ENCODE data around the gene ELN.
"Not testable (repeated sequence)": the region's sequence is repeated elsewhere in the genome, so short reads cannot be mapped to it uniquely, and the experiment has no call there.

The ELN gene

GRCh38 chr7:74009719-74010118, 18.3 kb upstream of the ELN start:
- Mint-ChIP-seq H3K4me3 (no peak overlapping the region), H3K27ac (peak overlapping the region; percentile 72), H3K9me3 (no peaks in the 10 kb centered on the region), H3K36me3 (no peaks in the 10 kb centered on the region), H3K4me1 (peaks cover 6% of the 10 kb centered on the region), H3K27me3 (peaks cover 6% of the 10 kb centered on the region)
- ATAC-seq (ENCODE audit: low read depth) (no peak), DNase-seq (ENCODE audit: low spot score in 2 of 2) (no peak)

GRCh38 chr7:74010407-74010806, 17.6 kb upstream of the ELN start:
- ATAC-seq (ENCODE audit: low read depth), result no peak
- Mint-ChIP-seq H3K4me3 (no peak overlapping the region), H3K27me3 (peaks cover 6% of the 10 kb centered on the region), H3K4me1 (peaks cover 6% of the 10 kb centered on the region), H3K27ac (peak overlapping the region; percentile 72), H3K9me3 (no peaks in the 10 kb centered on the region), H3K36me3 (no peaks in the 10 kb centered on the region)
- no peak for DNase-seq (ENCODE audit: low spot score in 2 of 2)

GRCh38 chr7:74011421-74011820, 16.6 kb upstream of the ELN start:
- not testable (repeated sequence) for H3K27me3 Mint-ChIP-seq; H3K4me1 Mint-ChIP-seq; DNase-seq (ENCODE audit: low spot score in 2 of 2); ATAC-seq (ENCODE audit: low read depth); H3K27ac Mint-ChIP-seq; H3K4me3 Mint-ChIP-seq; H3K9me3 Mint-ChIP-seq; H3K36me3 Mint-ChIP-seq

DNA sequence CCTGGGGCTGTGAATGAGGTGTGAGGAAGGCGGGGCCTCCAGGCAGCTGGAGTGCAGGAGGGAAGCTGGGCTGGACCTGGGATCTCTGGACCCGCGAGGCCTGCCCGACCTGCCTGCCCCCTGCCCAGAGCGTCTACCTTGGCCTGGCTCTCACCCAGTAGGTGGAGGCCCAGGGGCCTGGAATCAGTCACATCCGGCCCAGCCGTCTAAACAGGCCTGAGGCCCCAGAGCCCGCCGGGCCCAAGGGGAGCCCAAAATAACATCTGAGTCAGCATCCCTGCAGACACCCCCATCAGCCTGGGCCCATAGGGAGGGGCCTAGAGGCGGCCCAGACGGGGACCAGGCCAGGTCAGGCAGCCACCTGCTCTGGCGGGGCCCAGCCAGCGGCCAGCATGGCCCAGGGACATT, 15.1 kb upstream of the ELN start:
- Mint-ChIP-seq H3K27me3 (peaks cover 5% of the 10 kb centered on the region), H3K36me3 (no peaks in the 10 kb centered on the region), H3K9me3 (no peaks in the 10 kb centered on the region), H3K4me3 (no peak overlapping the region), H3K27ac (no peak overlapping the region), H3K4me1 (peaks cover 6% of the 10 kb centered on the region)
- peak; percentile 55 for ATAC-seq (ENCODE audit: low read depth)
- no peak for DNase-seq (ENCODE audit: low spot score in 2 of 2)

GRCh38 chr7:74013539-74014272, 14.3 kb upstream of the ELN start:
- H3K4me3 Mint-ChIP-seq, result no peak overlapping the region
- H3K27me3 Mint-ChIP-seq, result peaks cover 7% of the 10 kb centered on the region
- no peaks in the 10 kb centered on the region for H3K9me3 Mint-ChIP-seq
- H3K4me1 Mint-ChIP-seq, result peaks cover 6% of the 10 kb centered on the region
- DNase-seq (ENCODE audit: low spot score in 2 of 2) (no peak), ATAC-seq (ENCODE audit: low read depth) (no peak)
- no peak overlapping the region for H3K27ac Mint-ChIP-seq
- H3K36me3 Mint-ChIP-seq, result no peaks in the 10 kb centered on the region

GRCh38 chr7:74014931-74015330, 13.0 kb upstream of the ELN start:
- H3K27me3 Mint-ChIP-seq, result peaks cover 10% of the 10 kb centered on the region
- ATAC-seq (ENCODE audit: low read depth) (no peak), DNase-seq (ENCODE audit: low spot score in 2 of 2) (no peak)
- no peak overlapping the region for H3K27ac Mint-ChIP-seq
- H3K9me3 Mint-ChIP-seq, result no peaks in the 10 kb centered on the region
- no peak overlapping the region for H3K4me3 Mint-ChIP-seq
- no peaks in the 10 kb centered on the region for H3K36me3 Mint-ChIP-seq
- H3K4me1 Mint-ChIP-seq, result peaks cover 6% of the 10 kb centered on the region

- DNase-seq (ENCODE audit: low spot score in 2 of 2), result no peak
- no peak for ATAC-seq (ENCODE audit: low read depth)
- Mint-ChIP-seq H3K9me3 (no peaks in the 10 kb centered on the region), H3K36me3 (no peaks in the 10 kb centered on the region), H3K4me3 (no peak overlapping the region), H3K27ac (no peak overlapping the region), H3K4me1 (peaks cover 6% of the 10 kb centered on the region), H3K27me3 (peaks cover 8% of the 10 kb centered on the region)
Observed at GRCh38 chr7:74015670-74016069, 12.3 kb upstream of the ELN start.

- peaks cover 8% of the 10 kb centered on the region for H3K27me3 Mint-ChIP-seq
- DNase-seq (ENCODE audit: low spot score in 2 of 2) (no peak), ATAC-seq (ENCODE audit: low read depth) (no peak)
- no peaks in the 10 kb centered on the region for H3K9me3 Mint-ChIP-seq
- no peaks in the 10 kb centered on the region for H3K36me3 Mint-ChIP-seq
- H3K4me1 Mint-ChIP-seq, result peaks cover 6% of the 10 kb centered on the region
- H3K27ac Mint-ChIP-seq, result no peak overlapping the region
- no peak overlapping the region for H3K4me3 Mint-ChIP-seq
Observed at GRCh38 chr7:74017125-74017524, 10.8 kb upstream of the ELN start.

DNA sequence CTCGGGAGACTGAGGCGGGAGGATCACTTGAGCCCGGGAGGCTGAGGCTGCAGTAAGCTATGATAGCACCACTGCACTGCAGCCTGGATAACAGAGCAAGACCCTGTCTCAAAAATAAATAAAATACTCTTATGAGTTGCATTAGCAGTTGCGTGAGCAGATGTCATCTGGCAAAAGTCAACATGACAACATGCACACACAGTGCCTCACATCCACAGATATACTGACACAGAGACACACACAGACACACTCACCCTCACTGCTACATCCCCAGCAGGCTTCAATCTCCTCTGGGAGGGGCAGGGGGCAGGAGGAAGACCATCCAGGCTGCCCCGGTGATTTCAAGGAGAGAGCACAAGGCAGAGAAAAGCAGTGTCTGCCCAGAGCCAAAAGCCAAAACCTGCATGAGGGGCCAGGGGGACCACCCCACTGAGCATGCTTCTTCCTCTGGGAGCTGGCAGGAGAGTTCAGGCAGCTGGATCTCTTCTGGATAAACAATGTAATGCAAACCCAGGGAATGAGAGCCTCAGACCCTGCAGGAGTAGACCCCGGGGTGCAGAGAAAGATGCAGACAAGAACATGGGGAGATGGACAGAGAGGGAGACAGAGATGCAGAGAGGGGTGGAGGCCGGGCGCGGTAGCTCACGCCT, 9.6 kb upstream of the ELN start:
- H3K9me3 Mint-ChIP-seq, result no peaks in the 10 kb centered on the region
- H3K36me3 Mint-ChIP-seq, result no peaks in the 10 kb centered on the region
- H3K27me3 Mint-ChIP-seq, result peaks cover 8% of the 10 kb centered on the region
- no peak overlapping the region for H3K27ac Mint-ChIP-seq
- no peak overlapping the region for H3K4me3 Mint-ChIP-seq
- ATAC-seq (ENCODE audit: low read depth) (no peak), DNase-seq (ENCODE audit: low spot score in 2 of 2) (no peak)
- H3K4me1 Mint-ChIP-seq, result peaks cover 2% of the 10 kb centered on the region

- no peak for DNase-seq (ENCODE audit: low spot score in 2 of 2)
- H3K9me3 Mint-ChIP-seq, result no peaks in the 10 kb centered on the region
- no peak overlapping the region for H3K27ac Mint-ChIP-seq
- H3K4me1 Mint-ChIP-seq, result peaks cover 2% of the 10 kb centered on the region
- no peak for ATAC-seq (ENCODE audit: low read depth)
- H3K27me3 Mint-ChIP-seq, result peaks cover 14% of the 10 kb centered on the region
- no peaks in the 10 kb centered on the region for H3K36me3 Mint-ChIP-seq
- H3K4me3 Mint-ChIP-seq, result no peak overlapping the region
Observed at GRCh38 chr7:74019149-74019548, 8.8 kb upstream of the ELN start.

DNA sequence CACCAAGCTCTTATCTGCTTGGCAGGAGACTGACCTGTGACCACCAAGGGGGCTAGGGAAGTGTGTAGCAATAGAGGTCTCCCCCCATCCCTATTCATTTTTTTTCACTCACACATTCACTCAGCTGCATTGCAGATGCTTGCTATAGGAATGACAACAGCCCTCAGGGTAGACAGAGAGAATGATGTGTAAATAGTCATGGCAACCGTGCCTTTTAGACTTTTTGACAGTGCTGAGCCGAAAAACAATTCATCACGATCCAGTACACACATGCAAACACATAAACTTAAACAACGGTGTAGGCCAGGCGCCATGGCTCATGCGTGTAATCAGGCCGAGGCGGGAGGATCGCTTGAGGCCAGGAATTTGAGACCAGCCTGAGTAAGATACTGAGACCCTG, 7.6 kb upstream of the ELN start:
- no peak overlapping the region for H3K4me3 Mint-ChIP-seq
- ATAC-seq (ENCODE audit: low read depth) (no peak), DNase-seq (ENCODE audit: low spot score in 2 of 2) (no peak)
- H3K4me1 Mint-ChIP-seq, result no peaks in the 10 kb centered on the region
- H3K36me3 Mint-ChIP-seq, result no peaks in the 10 kb centered on the region
- H3K9me3 Mint-ChIP-seq, result no peaks in the 10 kb centered on the region
- no peak overlapping the region for H3K27ac Mint-ChIP-seq
- peaks cover 14% of the 10 kb centered on the region for H3K27me3 Mint-ChIP-seq

- no peak for DNase-seq (ENCODE audit: low spot score in 2 of 2)
- no peak overlapping the region for H3K4me3 Mint-ChIP-seq
- ATAC-seq (ENCODE audit: low read depth), result no peak
- H3K9me3 Mint-ChIP-seq, result no peaks in the 10 kb centered on the region
- H3K4me1 Mint-ChIP-seq, result peaks cover 3% of the 10 kb centered on the region
- no peaks in the 10 kb centered on the region for H3K36me3 Mint-ChIP-seq
- peaks cover 15% of the 10 kb centered on the region for H3K27me3 Mint-ChIP-seq
- H3K27ac Mint-ChIP-seq, result no peak overlapping the region
Observed at GRCh38 chr7:74021546-74022320, 6.2 kb upstream of the ELN start.

DNA sequence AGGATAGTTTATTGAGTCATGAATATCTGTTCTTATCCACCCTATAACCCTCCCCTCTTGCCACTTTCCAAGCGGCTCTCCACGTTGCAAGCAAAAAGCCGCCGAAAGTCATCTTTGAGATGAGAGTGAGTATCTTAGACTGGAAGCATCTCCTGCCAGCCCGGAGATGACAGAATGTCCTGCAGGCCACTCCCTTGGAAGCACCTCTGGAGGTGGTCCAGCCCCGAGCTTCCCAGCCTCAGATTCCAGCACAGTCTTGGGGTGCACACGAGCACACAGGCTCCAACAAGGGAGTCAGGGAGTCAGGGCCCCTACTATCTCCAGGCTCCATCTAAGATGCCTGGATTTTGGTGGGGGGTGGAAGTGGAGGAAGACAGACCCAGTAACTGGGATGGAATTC, 5.5 kb upstream of the ELN start:
- no peaks in the 10 kb centered on the region for H3K9me3 Mint-ChIP-seq
- H3K36me3 Mint-ChIP-seq, result no peaks in the 10 kb centered on the region
- H3K27me3 Mint-ChIP-seq, result peaks cover 16% of the 10 kb centered on the region
- no peak overlapping the region for H3K27ac Mint-ChIP-seq
- DNase-seq (ENCODE audit: low spot score in 2 of 2) (no peak), ATAC-seq (ENCODE audit: low read depth) (no peak)
- peaks cover 5% of the 10 kb centered on the region for H3K4me1 Mint-ChIP-seq
- no peak overlapping the region for H3K4me3 Mint-ChIP-seq

DNA sequence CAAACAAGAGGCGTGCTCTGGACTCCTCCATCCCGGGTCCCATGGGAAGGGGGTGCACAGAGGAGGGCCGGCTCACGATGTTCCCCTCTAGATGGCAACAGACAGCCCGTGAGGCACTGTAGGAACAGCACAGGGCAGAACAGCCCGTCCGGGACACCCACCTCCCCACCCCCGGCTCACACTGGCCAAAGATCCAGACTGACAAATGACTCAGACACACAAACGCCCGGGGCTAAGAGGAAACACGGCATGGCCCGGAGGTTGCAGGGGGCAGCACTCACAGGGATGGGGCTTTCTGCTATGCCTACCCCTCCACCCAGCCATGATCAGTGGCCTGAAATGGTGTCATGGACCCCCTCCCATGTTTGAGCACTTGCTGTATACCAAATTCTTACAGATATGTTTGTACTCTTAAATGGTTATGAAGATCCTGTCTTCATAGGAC, 4.9 kb upstream of the ELN start:
- ATAC-seq (ENCODE audit: low read depth), result no peak
- Mint-ChIP-seq H3K9me3 (no peaks in the 10 kb centered on the region), H3K4me1 (peaks cover 5% of the 10 kb centered on the region), H3K4me3 (no peak overlapping the region), H3K27me3 (peaks cover 14% of the 10 kb centered on the region), H3K27ac (no peak overlapping the region), H3K36me3 (no peaks in the 10 kb centered on the region)
- DNase-seq (ENCODE audit: low spot score in 2 of 2), result no peak
